HEK293 (cell line): ENCODE data around the gene GPR179.

Experiments
- ATF2 ChIP-seq: fragments of 450-650 bp; formaldehyde crosslinking; IDR thresholded peaks from 2 replicates; pipeline ENCODE4 v1.5.1; 2016; ENCODE audit warnings: missing biosample characterization, missing genetic modification characterization, low read depth
- CTCF ChIP-seq: fragments of 450-650 bp; formaldehyde crosslinking; IDR thresholded peaks from 2 replicates; pipeline ENCODE4 v1.5.1; 2016; ENCODE audit warnings: missing biosample characterization, missing genetic modification characterization
- ZNF610 ChIP-seq: fragments of 450-650 bp; formaldehyde crosslinking; IDR thresholded peaks from 2 replicates; pipeline ENCODE4 v1.5.1; 2016; ENCODE audit warnings: missing biosample characterization, missing genetic modification characterization, borderline replicate concordance
- ZNF76 ChIP-seq: fragments of 450-650 bp; formaldehyde crosslinking; IDR thresholded peaks from 2 replicates; pipeline ENCODE4; 2016; ENCODE audit warnings: low read depth, missing biosample characterization, missing genetic modification characterization, borderline replicate concordance

- TF ChIP-seq ZNF76 (tag by site-specific recombination): no peak
- no peak for TF ChIP-seq CTCF (tag by site-specific recombination)
- TF ChIP-seq ZNF610 (tag by site-specific recombination): no peak
- no peak for TF ChIP-seq ATF2 (tag by site-specific recombination)
Measured at GRCh38 chr17:38353086-38353604, 9.4 kb upstream of the GPR179 start.
